NCI-H146 treated with DMSO at 0.1 percent for 48 hours (cell line): Measurements from ENCODE around the gene ABCC10.
"Not testable (repeated sequence)": the region's sequence is repeated elsewhere in the genome, so short reads cannot be mapped to it uniquely, and the experiment has no call there.

Source experiments
- DNase-seq: peaks from one replicate; lab custom pipeline; 2025; ENCODE audit not compliant: unreplicated experiment; lab: John Stamatoyannopoulos, UW

Gene ABCC10, protein sequence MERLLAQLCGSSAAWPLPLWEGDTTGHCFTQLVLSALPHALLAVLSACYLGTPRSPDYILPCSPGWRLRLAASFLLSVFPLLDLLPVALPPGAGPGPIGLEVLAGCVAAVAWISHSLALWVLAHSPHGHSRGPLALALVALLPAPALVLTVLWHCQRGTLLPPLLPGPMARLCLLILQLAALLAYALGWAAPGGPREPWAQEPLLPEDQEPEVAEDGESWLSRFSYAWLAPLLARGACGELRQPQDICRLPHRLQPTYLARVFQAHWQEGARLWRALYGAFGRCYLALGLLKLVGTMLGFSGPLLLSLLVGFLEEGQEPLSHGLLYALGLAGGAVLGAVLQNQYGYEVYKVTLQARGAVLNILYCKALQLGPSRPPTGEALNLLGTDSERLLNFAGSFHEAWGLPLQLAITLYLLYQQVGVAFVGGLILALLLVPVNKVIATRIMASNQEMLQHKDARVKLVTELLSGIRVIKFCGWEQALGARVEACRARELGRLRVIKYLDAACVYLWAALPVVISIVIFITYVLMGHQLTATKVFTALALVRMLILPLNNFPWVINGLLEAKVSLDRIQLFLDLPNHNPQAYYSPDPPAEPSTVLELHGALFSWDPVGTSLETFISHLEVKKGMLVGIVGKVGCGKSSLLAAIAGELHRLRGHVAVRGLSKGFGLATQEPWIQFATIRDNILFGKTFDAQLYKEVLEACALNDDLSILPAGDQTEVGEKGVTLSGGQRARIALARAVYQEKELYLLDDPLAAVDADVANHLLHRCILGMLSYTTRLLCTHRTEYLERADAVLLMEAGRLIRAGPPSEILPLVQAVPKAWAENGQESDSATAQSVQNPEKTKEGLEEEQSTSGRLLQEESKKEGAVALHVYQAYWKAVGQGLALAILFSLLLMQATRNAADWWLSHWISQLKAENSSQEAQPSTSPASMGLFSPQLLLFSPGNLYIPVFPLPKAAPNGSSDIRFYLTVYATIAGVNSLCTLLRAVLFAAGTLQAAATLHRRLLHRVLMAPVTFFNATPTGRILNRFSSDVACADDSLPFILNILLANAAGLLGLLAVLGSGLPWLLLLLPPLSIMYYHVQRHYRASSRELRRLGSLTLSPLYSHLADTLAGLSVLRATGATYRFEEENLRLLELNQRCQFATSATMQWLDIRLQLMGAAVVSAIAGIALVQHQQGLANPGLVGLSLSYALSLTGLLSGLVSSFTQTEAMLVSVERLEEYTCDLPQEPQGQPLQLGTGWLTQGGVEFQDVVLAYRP (N-terminal part only)

DNA sequence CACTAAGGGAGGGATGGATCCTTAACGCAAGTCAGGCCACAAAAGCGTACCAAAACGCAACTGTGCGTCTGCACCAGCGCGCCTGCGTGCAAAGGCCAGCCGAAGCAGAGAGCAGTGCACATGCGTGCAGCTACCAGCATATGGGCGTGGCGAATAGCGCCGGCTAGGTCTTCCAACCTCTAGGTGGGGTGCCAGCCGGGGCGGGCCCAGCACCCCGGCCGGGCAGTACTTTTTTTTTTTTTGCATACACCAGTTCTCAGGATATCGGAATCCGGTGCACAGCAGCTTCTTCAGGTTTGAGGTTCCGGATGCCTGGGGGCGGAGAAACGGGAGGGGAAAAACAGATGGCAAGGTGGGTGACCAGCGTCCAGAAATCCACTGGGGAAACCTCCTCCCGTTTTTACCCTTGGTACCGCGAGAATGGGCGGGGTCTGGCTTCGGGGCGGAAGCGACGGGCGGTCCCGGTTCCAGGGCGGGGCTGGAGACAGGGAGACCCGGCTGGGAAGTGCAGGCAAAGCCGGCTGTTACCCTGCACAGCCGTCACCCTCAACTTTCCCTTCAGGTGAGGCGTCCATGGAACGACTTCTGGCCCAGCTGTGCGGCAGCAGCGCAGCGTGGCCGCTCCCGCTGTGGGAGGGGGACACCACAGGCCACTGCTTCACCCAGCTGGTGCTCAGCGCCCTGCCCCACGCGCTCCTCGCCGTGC is at the start of gene ABCC10:
Gene ABCC10 (plus strand): TSS at position 136 of the 706 bp plus-strand sequence. CDS start 438 bp downstream, at position 574.
- DNase-seq: peak; percentile 95

DNA sequence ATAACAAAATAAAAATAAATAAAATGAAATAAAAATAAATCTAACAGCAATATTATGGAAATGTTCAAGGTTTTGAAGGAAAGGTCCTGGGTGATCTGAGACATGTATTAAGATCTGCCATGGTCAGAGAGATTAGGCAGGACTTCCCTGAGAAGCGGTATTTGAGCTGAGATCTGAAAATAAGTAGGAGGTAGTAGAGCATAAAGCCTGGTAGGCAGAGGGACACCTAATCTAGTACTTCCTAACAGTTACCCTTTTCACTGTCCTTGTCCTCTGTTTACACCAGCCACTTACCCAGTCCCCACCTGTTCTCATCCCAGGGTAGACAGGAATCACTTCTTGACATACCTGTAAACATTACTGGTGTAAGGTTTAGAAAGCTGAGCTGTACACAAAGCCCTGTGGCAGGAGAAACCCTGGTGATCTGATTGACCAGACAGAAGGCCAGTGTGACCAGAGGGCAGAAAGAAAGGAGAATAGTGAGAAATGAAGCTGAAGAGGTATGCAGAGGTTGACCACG is 49.6 kb upstream of the ABCC10 start:
- DNase-seq: no peak

DNA sequence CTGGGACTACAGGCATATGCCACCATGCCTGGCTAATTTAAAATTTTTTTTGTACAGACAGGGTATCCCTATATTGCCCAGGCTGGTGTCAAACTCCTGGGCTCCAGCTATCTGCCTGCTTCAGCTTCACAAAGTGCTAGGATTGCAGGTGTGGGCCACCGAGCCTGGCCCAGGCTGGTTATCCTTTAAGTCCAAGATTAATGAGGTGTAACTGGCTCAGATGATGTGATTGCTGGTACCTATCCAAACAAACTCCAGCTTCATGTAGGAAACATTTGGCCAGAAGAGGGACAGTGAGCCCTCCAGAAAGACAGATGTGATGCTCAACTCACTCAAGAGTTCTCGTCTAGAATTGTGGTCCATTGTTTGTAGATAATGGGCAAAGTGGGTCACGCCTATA is 48.7 kb upstream of the ABCC10 start:
- no peak for DNase-seq

DNA sequence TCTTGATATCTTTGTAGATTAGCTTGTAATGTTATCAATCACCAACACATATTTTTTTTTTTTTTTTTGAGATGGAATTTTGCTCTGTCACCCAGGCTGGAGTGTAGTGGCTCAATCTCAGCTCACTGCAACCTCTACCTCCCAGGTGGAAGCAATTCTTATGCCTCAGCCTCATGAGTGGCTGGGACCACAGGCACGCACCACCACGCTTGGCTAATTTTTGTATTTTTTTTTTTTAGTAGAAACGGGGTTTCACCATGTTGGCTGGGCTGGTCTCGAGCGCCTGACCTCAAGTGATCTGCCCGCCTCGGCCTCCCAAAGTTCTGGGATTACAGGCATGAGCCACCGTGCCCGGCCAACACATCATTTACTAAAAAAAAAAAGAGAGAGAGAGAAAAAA is 46.5 kb upstream of the ABCC10 start:
- DNase-seq: not testable (repeated sequence)

DNA sequence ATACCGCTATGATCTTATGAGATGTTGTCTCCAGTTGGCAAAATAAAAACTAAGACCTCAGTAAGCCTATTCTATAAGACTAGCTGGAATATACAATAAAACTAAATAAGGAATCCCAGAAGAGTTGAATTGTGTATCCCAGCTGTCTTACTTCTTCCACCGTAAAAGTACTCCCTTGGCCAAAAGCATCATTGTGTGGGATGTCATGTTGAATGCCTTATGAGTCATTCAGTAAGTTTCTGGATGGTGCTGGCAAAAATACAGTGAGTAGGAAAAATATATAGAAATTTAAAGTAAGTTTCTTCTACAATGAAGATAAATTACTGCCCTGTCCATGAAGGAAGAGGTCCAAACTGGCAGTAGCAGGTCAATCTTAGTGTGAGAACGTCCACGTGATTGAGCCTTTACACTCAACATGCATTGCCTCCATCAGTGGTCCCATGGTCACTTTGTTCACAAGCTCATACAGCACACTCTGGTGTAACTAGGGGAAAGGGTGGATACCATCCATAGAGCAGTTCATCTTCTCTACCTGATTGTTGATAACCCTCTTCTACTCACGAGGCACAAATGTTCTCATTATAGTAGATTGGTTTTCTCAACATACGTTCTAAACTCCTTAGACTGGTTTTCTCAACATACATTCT is 44.2 kb upstream of the ABCC10 start:
- no peak for DNase-seq

DNA sequence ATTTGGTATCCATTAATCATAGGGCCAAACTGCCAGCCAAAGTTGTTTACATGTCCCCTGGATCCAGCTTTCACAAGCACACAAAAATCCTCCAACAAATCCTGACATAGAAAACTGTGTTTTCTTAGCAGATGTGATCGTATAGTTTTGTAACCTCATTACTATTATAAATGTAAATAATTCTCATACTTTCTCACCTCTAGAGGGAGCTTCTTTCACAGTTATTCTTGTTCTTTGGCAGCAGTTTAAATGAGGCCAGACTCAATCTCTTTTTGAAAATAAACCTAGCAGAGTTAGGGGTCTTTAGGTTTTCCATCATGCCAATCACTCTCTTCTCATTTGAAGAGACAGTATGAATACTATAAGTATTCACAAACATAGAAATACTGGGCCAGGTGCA is 40.8 kb upstream of the ABCC10 start:
- no peak for DNase-seq

DNA sequence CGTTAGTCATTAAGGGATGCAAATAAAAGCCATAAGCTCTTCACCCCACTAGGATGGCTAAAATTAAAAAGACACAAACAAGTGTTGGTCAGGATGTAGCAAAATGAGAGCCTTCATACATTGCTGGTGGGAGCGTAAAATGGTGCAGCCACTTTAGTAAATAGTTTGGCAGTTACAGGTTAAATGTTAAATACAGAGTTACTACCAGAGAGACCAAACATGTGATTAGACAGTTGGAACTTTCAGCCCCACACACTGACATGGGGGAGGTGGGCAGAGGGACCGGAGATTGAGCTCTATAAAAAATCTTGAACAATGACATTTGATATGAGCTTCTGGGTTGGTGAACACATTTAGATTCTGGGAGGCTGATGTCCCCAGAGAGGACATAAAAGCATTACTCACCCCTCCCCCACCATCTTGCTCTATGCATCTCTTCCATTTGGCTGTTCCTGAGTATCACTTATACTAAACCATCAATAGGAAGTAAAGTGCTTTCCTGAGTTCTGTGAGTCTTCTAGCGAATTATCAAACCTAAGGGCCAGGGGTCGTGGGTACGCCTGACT is 37.5 kb upstream of the ABCC10 start:
- no peak for DNase-seq

DNA sequence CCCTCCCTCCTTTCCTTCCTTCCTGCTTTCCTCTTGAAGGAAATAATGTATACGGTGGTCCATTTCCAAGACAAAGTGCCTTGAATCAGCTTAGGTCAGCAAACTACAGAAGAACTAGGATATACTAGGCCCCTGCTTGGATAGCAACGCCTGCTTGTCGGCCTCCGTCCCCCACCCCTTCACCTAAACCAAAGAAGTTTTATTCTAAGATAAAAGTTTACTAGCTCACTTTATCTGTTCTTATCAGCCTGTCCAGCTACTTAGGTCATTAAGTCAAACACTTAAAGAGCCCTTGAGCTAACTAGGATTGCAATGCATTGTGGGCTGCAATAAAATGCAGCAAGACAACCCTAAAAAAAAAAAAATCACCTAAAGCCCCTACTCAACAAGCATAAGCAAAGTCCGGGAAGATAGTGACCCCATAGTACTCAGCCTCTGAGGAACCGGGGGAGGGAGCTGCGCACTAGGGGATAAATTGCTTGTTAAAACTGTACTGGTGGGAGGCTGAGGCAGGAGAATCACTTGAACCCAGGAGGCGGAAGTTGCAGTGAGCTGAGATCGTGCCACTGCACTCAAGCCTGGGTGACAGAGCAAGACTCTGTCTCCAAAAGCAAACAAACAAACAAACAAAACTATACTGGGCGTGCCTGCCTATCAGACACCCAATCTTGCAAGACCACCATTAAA is 36.4 kb upstream of the ABCC10 start:
- DNase-seq: not testable (repeated sequence)

DNA sequence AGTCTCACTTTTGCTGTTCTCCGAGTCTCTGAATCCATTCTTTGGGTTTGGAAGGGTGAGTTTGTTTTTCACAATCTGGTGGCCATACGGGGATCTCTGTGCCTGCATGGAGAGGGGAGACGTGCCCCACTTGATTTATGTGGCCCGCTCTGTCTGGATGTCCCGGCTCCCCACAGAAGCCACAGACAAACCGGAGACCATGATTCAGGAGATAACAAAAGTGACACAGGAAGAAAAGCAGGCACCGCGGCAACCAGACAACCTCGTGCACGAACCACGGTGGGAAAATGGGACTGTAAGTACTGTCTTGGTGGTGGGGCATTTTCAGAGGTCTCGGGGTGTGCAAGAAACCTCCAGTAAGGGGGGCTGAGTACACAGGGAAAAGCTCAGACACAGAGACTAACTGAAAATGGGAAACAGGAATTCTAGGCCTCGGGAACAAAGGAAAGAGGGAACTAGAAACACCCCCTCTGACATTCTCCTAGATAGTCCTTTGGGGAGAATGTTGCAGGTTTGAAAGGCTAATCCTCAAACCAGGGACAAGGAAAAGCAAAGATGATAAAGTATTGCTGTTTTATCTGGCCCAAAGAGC is 35.8 kb upstream of the ABCC10 start:
- no peak for DNase-seq

DNA sequence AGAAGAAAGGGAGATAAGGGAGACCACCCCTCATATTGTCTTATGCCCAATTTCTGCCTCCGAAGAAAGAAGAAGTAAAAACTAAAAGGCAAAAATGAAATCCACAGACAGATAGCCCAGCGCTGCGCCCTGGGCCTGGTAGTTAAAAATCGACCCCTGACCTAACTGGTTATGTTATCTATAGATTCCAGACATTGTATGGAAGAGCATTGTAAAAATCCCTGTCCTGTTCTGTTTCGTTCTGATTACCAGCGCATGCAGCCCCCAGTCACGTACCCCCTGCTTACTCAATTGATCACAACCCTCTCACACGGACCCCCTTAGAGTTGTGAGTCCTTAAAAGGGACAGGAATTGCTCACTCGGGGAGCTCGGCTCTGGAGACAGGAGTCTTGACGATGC is 34.2 kb upstream of the ABCC10 start:
- DNase-seq: not testable (repeated sequence)

DNA sequence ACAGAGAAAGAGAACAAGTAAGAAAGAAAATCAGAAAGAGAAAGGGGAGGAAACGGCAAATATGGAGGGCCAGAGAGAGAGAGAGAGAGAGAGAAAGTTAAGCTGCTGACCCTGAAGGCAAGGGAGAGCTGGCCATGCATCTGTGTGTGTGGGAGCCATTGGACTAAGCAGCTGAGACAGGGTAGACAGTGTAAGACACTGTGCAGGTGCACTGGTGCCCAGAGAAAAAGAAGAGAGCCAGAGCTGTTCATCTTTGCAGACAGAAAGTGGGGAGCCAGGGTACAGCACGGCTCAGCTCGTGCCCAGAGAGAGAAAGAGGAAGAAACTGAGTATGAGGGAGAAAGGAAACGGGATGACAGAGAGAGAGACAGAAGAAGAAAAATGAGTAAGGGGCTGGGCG is 33.7 kb upstream of the ABCC10 start:
- no peak for DNase-seq

DNA sequence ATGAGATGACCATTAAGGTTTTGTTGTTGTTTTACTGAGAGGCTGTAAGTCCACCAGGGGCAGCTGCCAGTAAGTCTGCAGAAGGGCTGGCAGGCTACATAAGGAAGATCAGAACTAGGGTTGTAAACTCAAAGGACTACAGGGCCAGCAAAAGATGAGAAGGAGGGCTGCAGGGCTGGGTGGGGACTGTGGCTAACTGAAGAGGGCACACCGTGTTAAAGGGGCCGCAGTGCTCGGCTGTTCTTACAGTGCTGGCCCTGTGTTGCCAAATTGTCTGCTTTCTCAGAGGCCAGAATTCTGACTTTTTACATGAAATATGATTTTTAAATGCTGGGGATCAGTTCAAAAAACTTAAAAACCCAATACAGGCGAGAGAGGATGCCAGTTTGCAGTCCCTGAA is 32.4 kb upstream of the ABCC10 start:
- DNase-seq: no peak

DNA sequence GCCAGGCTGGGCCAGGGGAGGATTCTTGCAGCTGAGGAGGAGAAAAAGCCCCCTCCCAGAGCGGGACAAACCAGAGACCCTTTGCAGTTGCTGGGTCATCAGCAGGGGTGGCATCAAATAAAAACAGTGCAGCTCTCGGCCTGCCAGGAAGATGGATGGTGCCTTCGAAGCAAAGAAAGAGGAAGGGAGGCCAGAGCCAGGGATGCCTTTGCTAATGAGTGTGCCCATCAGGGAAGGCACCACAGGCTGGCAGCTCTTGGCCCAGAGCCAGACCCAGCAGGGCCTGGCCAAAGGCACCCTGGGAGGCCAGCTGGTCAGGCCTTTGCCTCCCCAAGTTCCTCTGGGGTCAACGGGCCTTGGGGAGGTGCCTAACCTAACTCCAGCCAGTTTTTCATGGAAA is 31.6 kb upstream of the ABCC10 start:
- no peak for DNase-seq

DNA sequence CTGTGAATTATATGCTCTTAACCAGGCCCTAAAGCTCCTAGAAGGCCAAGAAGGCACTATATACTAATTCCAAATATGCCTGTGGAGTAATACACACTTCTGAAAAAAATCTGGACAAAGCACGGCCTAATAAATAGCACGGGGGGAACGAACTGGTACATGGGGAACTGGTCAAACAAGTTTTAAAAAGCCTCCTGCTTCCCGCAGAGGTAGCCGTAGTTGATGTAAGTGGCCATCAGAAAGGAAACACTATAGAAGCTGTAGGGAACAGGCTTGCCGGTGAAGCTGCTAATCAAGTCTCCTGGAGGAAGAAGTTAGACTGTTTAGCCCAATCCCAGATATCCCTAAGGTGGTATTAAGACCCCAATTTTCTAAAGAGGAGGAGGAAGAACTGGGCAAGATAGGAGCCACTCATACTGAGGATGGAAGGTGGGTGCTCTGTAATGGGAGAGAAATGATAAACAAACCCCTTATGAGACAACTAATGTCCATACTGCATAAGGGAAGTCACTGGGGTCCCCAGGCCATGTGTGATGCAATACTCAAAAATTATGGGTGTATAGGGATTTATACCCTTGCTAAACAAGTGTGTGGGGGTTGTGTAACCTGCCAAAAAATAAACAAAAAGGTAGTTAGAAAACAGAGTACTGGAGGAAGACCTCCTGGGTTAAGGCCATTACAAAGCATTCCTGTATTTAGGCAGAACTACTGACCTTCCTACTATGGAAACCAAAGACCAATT is 30.8 kb upstream of the ABCC10 start:
- DNase-seq: no peak

DNA sequence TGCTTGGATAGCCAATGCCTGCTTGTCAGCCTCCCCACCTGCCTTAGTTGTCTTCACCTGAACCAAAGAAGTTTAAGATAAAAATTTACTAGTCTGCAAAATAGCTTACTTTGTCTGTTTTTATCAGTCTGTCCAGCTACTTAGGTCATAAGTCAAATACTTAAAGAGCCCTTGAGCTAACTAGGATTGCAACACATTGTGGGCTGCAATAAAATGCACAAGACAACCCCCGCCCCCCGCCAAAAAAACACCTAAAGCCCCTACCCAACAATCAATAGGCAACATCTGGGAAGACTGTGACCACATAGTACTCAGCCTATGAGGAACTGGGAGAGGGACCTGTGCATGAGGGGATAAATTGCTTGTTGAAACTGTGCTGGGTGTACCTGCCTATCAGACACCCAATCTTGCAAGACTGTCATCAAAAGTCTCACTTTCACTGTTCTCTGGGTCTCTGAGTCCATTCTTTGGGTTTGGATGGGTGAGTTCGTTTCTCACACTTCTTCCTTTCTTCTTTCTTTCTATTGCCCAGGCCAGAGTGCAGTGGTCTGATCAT is 27.3 kb upstream of the ABCC10 start:
- DNase-seq: no peak

DNA sequence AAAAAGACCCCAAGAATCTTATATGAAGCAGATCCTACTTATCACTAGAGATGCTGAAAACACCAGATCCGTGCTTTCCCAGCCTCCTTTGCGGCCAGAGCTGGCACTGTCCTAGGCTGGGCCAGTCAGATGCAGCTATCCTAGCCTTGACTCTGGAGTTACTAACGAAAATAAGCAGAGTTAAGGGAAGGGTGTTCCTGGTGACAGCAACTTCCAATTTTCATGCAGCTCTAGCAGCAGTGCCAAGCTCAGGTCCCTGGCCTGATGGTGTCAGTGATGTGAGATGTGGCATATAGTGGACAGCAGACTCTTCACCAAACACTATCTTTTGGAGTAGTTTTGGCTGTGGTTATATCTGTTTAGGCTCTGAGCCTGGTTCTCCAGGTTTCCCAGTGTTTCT is 25.6 kb upstream of the ABCC10 start:
- DNase-seq: no peak

DNA sequence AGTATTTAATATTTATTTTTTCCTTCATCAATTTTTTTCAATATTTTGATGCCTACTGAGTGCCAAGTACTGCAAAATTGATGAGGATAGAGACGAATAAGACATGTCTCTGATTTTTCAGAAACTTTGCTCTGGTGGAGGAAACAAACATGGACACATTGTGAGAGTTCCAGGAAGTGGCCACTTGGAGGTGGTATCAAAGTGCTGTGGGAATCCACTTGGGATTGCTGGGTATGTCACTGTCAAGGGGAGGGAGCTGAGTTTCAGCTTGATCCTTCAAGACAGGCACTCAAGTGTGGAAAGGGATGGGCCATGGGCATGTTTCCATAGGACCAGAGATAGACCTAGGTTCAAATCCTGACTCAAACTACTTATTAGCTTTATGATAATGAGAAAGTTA is 24.5 kb upstream of the ABCC10 start:
- DNase-seq: no peak

DNA sequence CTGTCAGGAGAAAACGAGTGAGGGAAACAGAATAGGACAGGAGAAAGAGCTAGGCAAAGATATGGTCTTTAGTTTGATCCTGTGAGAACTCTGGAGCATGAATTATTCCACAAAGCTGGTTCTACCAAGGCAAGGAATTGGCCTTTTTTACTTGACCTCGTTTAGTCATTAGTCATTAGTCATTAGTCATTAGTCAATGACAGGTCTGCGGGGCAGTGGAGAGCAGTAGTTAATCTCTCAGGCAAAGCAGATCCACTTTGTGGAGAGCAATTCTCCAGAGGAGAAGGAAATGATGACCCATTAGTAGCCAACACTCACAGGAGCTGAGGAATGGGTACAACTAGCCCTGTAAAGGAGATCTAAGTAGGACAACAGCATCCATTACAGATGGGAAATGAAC is 22.0 kb upstream of the ABCC10 start:
- no peak for DNase-seq
